HEK293T (cell line): ENCODE data around the gene OXNAD1.

Source experiments
- CTCF ChIA-PET: fragments of 350-600 bp; formaldehyde crosslinking; extraction: SDS; loops from one replicate; lab custom pipeline; 2021; ENCODE audit warnings: antibody characterized with exemption, inconsistent platforms; lab: Yijun Ruan, JAX
- POLR2A ChIA-PET: fragments of 350-600 bp; formaldehyde crosslinking; extraction: SDS; loops from one replicate; lab custom pipeline; 2020; ENCODE audit warnings: antibody characterized with exemption, inconsistent platforms; lab: Yijun Ruan, JAX
- DNase-seq: peaks from one replicate; pipeline ENCODE4 v3.0.0; 2012; ENCODE audit warnings: mixed read lengths; ENCODE audit errors: extremely low spot score
- ARNT ChIP-seq: fragments of 450-650 bp; IDR thresholded peaks from 2 replicates; pipeline ENCODE4 v1.6.1; 2017; ENCODE audit warnings: mild to moderate bottlenecking
- BHLHE40 ChIP-seq: fragments of 450-650 bp; IDR thresholded peaks from 2 replicates; pipeline ENCODE4 v1.6.1; 2016; ENCODE audit warnings: mild to moderate bottlenecking, moderate library complexity, borderline replicate concordance
- CTBP1 ChIP-seq: fragments of 450-650 bp; IDR thresholded peaks from 2 replicates; pipeline ENCODE4 v1.6.1; 2016; ENCODE audit warnings: borderline replicate concordance
- ELF4 ChIP-seq: fragments of 450-650 bp; IDR thresholded peaks from 2 replicates; pipeline ENCODE4 v1.6.1; 2017; ENCODE audit warnings: antibody characterized with exemption
- FOXA1 ChIP-seq: fragments of 450-650 bp; IDR thresholded peaks from 2 replicates; pipeline ENCODE4 v1.6.1; 2016; ENCODE audit warnings: mild to moderate bottlenecking
- FOXK2 ChIP-seq: fragments of 450-650 bp; IDR thresholded peaks from 2 replicates; pipeline ENCODE4 v1.6.1; 2016; ENCODE audit warnings: mild to moderate bottlenecking
- FOXM1 ChIP-seq: fragments of 450-650 bp; IDR thresholded peaks from 2 replicates; pipeline ENCODE4 v1.6.1; 2017; ENCODE audit warnings: mild to moderate bottlenecking, borderline replicate concordance
- HDGF ChIP-seq: fragments of 450-650 bp; IDR thresholded peaks from 2 replicates; pipeline ENCODE4 v1.6.1; 2017; ENCODE audit warnings: antibody characterized with exemption, borderline replicate concordance
- L3MBTL2 ChIP-seq: fragments of 450-650 bp; conservative IDR thresholded peaks from 2 replicates; pipeline ENCODE4 v1.6.1; 2016; ENCODE audit warnings: mild to moderate bottlenecking
- LEF1 ChIP-seq: fragments of 450-650 bp; IDR thresholded peaks from 2 replicates; pipeline ENCODE4 v1.6.1; 2017; ENCODE audit warnings: mild to moderate bottlenecking, borderline replicate concordance
- NFRKB ChIP-seq: fragments of 450-650 bp; IDR thresholded peaks from 2 replicates; pipeline ENCODE4 v1.6.1; 2016; ENCODE audit warnings: mild to moderate bottlenecking, moderate library complexity
- SP1 ChIP-seq: fragments of 450-650 bp; IDR thresholded peaks from 2 replicates; pipeline ENCODE4 v1.6.1; 2017
- SUZ12 ChIP-seq: fragments of 450-650 bp; IDR thresholded peaks from 2 replicates; pipeline ENCODE4 v1.6.1; 2016; ENCODE audit warnings: mild to moderate bottlenecking
- TARDBP ChIP-seq: fragments of 450-650 bp; IDR thresholded peaks from 2 replicates; pipeline ENCODE4 v1.6.1; 2016
- ZNF384 ChIP-seq: fragments of 450-650 bp; IDR thresholded peaks from 2 replicates; pipeline ENCODE4 v1.6.1; 2016
- TF ChIP-seq, protein P1 (sequence below): fragments of 450-650 bp; IDR thresholded peaks from 2 replicates; pipeline ENCODE4 v1.6.1; 2016

The OXNAD1 gene

GRCh38 chr3:16318176-16318575 lies 53.2 kb downstream of the OXNAD1 start:
- CTCF ChIA-PET, result no interaction called here
- no peak for TF ChIP-seq FOXK2
- no peak for TF ChIP-seq L3MBTL2
- no peak for TF ChIP-seq NFRKB
- no peak for TF ChIP-seq TARDBP
- no peak for TF ChIP-seq CTBP1
- TF ChIP-seq, protein P1, sequence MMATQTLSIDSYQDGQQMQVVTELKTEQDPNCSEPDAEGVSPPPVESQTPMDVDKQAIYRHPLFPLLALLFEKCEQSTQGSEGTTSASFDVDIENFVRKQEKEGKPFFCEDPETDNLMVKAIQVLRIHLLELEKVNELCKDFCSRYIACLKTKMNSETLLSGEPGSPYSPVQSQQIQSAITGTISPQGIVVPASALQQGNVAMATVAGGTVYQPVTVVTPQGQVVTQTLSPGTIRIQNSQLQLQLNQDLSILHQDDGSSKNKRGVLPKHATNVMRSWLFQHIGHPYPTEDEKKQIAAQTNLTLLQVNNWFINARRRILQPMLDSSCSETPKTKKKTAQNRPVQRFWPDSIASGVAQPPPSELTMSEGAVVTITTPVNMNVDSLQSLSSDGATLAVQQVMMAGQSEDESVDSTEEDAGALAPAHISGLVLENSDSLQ, result no peak
- TF ChIP-seq SP1, result no peak
- no peak for TF ChIP-seq HDGF
- TF ChIP-seq ARNT, result no peak
- TF ChIP-seq LEF1, result no peak
- TF ChIP-seq BHLHE40, result no peak
- no peak for TF ChIP-seq ELF4
- TF ChIP-seq ZNF384, result no peak
- no peak for DNase-seq
- POLR2A ChIA-PET, result no interaction called here

DNA sequence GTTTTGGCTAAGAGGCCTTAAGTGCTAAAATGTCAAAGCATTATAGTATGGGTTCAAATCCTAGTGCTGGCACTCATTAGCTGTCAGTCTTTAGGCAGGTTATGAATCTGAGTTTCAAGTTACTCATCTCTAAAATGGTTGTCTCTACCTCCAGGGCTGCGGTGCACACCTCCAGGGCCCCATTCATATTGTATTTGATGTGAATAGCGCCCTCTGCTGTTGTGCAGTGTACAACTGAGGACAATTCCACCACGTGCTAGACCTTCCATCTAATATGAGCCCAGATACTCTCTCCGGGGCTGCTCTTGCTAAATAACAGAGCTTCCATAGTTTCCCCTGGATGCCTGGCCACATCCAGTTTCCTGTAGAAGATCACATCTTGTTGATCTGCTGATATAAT lies 54.3 kb downstream of the OXNAD1 start:
- ChIA-PET CTCF (interaction anchor here (0.8 to 1.3 kb wide), 2 partner anchors 15 to 29 kb away, joined by 4 to 5 read pairs; no protein-coding TSS in a partner anchor), POLR2A (no interaction called here)

DNA sequence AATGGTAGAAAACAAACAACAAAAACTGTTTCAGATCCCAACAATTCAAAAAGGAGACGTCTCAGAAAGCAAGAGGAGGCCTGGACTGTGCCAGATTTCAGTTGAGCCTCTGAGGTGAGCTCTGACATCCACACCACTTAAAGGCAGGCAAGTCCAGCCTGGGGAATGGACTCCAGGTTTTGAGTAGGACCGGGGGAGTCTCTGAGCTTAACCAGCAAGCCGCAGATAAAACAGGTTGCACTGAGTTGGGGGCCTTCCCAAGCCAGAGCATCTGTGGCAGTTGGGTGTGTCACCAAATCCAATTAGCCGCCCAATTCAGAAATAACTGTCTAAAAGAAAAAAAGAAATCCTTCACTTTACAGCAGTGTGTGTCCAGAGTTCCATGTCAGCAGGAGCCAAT lies 54.7 kb downstream of the OXNAD1 start:
- no peak for TF ChIP-seq FOXK2
- TF ChIP-seq, protein P1, result no peak
- TF ChIP-seq ZNF384, result no peak
- no peak for TF ChIP-seq CTBP1
- no peak for TF ChIP-seq FOXA1
- no peak for TF ChIP-seq TARDBP
- no peak for TF ChIP-seq HDGF
- TF ChIP-seq FOXM1, result no peak
- TF ChIP-seq L3MBTL2, result no peak
- TF ChIP-seq NFRKB, result no peak
- TF ChIP-seq ELF4, result no peak
- no peak for TF ChIP-seq SP1
- TF ChIP-seq SUZ12, result no peak
- ChIA-PET POLR2A (no interaction called here), CTCF (interaction anchor here (0.8 to 1.3 kb wide), 2 partner anchors 15 to 29 kb away, joined by 4 to 5 read pairs; no protein-coding TSS in a partner anchor)
- no peak for DNase-seq

More for the DNA sequence above, 54.3 kb downstream of the OXNAD1 start:
- DNase-seq, result peak; percentile 58
- no peak for TF ChIP-seq FOXM1
- peak; percentile 25; the same call in 1 of the 2 replicates for TF ChIP-seq L3MBTL2
- no peak for TF ChIP-seq FOXK2
- TF ChIP-seq FOXA1, result no peak
- no peak for TF ChIP-seq SUZ12
- no peak for TF ChIP-seq TARDBP

GRCh38 chr3:16320711-16321110 lies 55.7 kb downstream of the OXNAD1 start:
- DNase-seq, result no peak
- ChIA-PET POLR2A (no interaction called here), CTCF (interaction anchor here (0.9 to 1.1 kb wide), 2 partner anchors 30 to 218 kb away, joined by 3 read pairs; no protein-coding TSS in a partner anchor)
- TF ChIP-seq LEF1 (no peak), HDGF (no peak), ZNF384 (no peak), ARNT (no peak), FOXA1 (no peak), NFRKB (no peak), CTBP1 (no peak), BHLHE40 (no peak), SUZ12 (no peak), TARDBP (no peak), ELF4 (no peak), FOXK2 (no peak)
- TF ChIP-seq, protein P1, result no peak

- POLR2A ChIA-PET, result no interaction called here
- CTCF ChIA-PET, result no interaction called here
Observed at GRCh38 chr3:16322189-16322588, 57.2 kb downstream of the OXNAD1 start.

DNA sequence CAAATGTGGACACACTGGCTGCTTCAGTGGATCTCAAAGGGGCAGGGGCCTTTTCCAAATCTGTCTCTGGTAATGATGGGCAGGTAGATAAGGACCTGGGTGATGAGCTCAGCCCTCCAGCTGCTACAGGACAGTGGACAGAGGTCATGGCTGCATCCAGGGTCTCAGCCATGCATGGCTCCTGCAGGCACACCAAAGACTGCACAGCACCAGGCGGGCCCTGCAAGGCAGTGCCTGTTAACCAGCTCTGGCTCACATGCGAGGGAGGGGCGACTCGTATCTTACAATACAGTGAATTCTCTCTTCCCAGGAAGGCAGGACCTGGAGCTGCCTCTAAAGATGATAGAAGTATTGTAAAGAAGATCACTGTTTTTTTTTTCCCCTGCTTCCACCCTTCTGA lies 58.7 kb downstream of the OXNAD1 start:
- POLR2A ChIA-PET, result no interaction called here
- TF ChIP-seq NFRKB, result no peak
- no peak for TF ChIP-seq TARDBP
- TF ChIP-seq LEF1, result no peak
- TF ChIP-seq BHLHE40, result no peak
- no peak for TF ChIP-seq SP1
- no peak for DNase-seq
- CTCF ChIA-PET, result no interaction called here

More at GRCh38 chr3:16322189-16322588, 57.2 kb downstream of the OXNAD1 start:
- TF ChIP-seq FOXK2 (no peak), ELF4 (no peak), TARDBP (no peak), FOXA1 (no peak), CTBP1 (no peak)
- DNase-seq, result no peak

GRCh38 chr3:16325850-16326249 lies 60.8 kb downstream of the OXNAD1 start:
- DNase-seq, result no peak
- ChIA-PET CTCF (no interaction called here), POLR2A (no interaction called here)
- TF ChIP-seq NFRKB (no peak), FOXA1 (no peak), FOXK2 (no peak), LEF1 (no peak), SP1 (no peak), ZNF384 (no peak), SUZ12 (no peak), TARDBP (no peak), CTBP1 (no peak), FOXM1 (no peak), ELF4 (no peak), ARNT (no peak), HDGF (no peak), L3MBTL2 (no peak)
- TF ChIP-seq, protein P1, result no peak
